ENCODE data around the gene CCL8.

Gene CCL8

DNA sequence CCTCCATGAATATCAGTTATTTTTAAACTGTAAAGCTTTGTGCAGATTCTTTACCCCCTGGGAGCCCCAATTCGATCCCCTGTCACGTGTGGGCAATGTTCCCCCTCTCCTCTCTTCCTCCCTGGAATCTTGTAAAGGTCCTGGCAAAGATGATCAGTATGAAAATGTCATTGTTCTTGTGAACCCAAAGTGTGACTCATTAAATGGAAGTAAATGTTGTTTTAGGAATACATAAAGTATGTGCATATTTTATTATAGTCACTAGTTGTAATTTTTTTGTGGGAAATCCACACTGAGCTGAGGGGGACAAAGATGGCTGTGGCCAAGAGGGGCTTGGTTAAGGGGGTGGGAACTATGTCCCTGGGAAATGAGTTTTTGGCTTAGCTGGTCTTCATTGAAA lies 31.4 kb upstream of the CCL8 start:
- Histone ChIP-seq H3K4me1 (peaks cover 0 to 5% (median 0%) of the 10 kb centered on the region in 4 donors), H3K27me3 (no peaks in the 10 kb centered on the region), H3K9me3 (no peaks in the 10 kb centered on the region), H3K36me3 (no peaks in the 10 kb centered on the region), H3K4me3 (no peak overlapping the region), H3K27ac (no peak overlapping the region)
- TF ChIP-seq, protein P1, sequence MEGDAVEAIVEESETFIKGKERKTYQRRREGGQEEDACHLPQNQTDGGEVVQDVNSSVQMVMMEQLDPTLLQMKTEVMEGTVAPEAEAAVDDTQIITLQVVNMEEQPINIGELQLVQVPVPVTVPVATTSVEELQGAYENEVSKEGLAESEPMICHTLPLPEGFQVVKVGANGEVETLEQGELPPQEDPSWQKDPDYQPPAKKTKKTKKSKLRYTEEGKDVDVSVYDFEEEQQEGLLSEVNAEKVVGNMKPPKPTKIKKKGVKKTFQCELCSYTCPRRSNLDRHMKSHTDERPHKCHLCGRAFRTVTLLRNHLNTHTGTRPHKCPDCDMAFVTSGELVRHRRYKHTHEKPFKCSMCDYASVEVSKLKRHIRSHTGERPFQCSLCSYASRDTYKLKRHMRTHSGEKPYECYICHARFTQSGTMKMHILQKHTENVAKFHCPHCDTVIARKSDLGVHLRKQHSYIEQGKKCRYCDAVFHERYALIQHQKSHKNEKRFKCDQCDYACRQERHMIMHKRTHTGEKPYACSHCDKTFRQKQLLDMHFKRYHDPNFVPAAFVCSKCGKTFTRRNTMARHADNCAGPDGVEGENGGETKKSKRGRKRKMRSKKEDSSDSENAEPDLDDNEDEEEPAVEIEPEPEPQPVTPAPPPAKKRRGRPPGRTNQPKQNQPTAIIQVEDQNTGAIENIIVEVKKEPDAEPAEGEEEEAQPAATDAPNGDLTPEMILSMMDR (IDR thresholded peaks at IDR 0.05): no peak
- DNase-seq: no peak
- intact Hi-C loops (cut with DNase I; ENCODE audit: low total_unique reads): no loop called here

DNA sequence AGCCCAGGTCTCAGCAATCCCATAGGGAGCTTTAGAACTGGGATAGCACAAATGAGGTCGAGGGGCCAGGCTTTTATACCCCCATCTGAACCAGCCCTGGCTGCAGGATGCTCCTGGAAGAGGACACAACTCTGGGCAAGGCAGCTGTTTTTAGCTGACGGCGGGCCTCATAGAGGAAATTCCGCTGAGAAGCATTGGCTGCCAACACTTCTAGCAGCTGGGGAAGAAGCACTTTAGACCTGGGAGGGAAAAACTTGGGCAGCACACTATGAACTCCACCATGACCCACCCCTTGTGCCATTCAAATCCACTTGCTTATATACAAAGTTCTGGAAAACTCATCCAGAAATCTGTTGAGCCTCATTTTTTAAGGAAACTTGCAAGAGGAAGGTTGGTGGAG lies 28.6 kb upstream of the CCL8 start:
- Histone ChIP-seq H3K4me3 (no peak overlapping the region), H3K4me1 (peaks cover 0 to 5% (median 0%) of the 10 kb centered on the region in 4 donors), H3K9me3 (no peaks in the 10 kb centered on the region), H3K27ac (no peak overlapping the region), H3K36me3 (no peaks in the 10 kb centered on the region), H3K27me3 (no peaks in the 10 kb centered on the region)
- intact Hi-C loops (cut with DNase I; ENCODE audit: low total_unique reads): no loop called here
- DNase-seq: no peak
- TF ChIP-seq, protein P1 (IDR thresholded peaks at IDR 0.05): no peak

DNA sequence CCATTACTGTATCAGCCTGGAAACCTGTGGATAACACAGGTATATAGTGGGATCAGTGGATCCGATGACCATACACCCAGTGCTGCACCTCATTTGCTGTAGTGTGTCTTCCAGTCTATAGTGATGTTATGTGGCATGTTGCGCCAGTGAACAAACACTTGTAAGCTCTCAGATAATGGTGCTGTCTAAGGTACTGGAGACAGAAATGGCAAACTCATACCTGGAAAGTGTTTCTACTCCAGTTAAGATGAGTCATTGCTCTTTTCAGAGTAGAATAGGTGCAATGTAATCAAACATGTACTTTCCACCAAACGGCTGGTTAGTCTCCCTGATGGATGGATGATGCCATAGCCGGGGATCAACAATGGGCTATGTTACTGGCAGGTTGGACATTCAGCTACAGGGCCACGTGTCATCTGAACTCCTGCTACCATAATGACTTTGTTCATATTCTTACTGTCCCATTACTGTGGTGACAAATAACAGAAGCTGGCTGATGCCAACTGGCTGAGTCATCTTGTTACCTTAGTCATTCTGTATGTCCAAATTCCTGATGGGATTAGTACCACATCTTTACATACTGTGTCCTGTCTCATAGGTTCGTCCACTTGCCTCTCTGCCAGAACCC lies 27.4 kb upstream of the CCL8 start:
- no peak overlapping the region for H3K27ac ChIP-seq
- H3K36me3 ChIP-seq: no peaks in the 10 kb centered on the region
- intact Hi-C loops (cut with DNase I; ENCODE audit: low total_unique reads): no loop called here
- no peaks in the 10 kb centered on the region for H3K9me3 ChIP-seq
- no peak for DNase-seq
- peaks cover 0 to 5% (median 0%) of the 10 kb centered on the region in 4 donors for H3K4me1 ChIP-seq
- H3K4me3 ChIP-seq: no peak overlapping the region
- no peaks in the 10 kb centered on the region for H3K27me3 ChIP-seq
- TF ChIP-seq, protein P1 (IDR thresholded peaks at IDR 0.05): no peak

- H3K9me3 ChIP-seq: no peaks in the 10 kb centered on the region
- no peak overlapping the region for H3K4me3 ChIP-seq
- H3K27ac ChIP-seq: no peak overlapping the region
- H3K27me3 ChIP-seq: no peaks in the 10 kb centered on the region
- TF ChIP-seq, protein P1 (IDR thresholded peaks at IDR 0.05): no peak
- intact Hi-C loops (cut with DNase I; ENCODE audit: low total_unique reads): no loop called here
- no peaks in the 10 kb centered on the region for H3K36me3 ChIP-seq
- H3K4me1 ChIP-seq: peaks cover 0 to 23% (median 4%) of the 10 kb centered on the region in 4 donors
- no peak for DNase-seq
Measured at GRCh38 chr17:34299027-34299426, 20.2 kb upstream of the CCL8 start.

GRCh38 chr17:34299956-34300577 lies 19.2 kb upstream of the CCL8 start:
- Histone ChIP-seq H3K27ac (no peak overlapping the region), H3K4me3 (no peak overlapping the region), H3K27me3 (no peaks in the 10 kb centered on the region), H3K4me1 (peaks cover 0 to 23% (median 4%) of the 10 kb centered on the region in 4 donors), H3K9me3 (no peaks in the 10 kb centered on the region), H3K36me3 (no peaks in the 10 kb centered on the region)
- DNase-seq: no peak
- TF ChIP-seq, protein P1 (IDR thresholded peaks at IDR 0.05): no peak
- intact Hi-C loops (cut with DNase I; ENCODE audit: low total_unique reads): loop anchor here (5.0 kb wide), 2 partner anchors 57 to 98 kb away; partner anchors contain the start of gene CCL13

Data from tibial artery (tissue), 4 donors.